ENCODE measurements around the gene GBP5. TPM values are rescaled to one million over a fixed set of nuclear protein-coding genes. Genes with fewer than 3 reads are reported as not detected.
"Not testable (repeated sequence)": the region's sequence is repeated elsewhere in the genome, so short reads cannot be mapped to it uniquely, and the experiment has no call there.

Gene GBP5, protein sequence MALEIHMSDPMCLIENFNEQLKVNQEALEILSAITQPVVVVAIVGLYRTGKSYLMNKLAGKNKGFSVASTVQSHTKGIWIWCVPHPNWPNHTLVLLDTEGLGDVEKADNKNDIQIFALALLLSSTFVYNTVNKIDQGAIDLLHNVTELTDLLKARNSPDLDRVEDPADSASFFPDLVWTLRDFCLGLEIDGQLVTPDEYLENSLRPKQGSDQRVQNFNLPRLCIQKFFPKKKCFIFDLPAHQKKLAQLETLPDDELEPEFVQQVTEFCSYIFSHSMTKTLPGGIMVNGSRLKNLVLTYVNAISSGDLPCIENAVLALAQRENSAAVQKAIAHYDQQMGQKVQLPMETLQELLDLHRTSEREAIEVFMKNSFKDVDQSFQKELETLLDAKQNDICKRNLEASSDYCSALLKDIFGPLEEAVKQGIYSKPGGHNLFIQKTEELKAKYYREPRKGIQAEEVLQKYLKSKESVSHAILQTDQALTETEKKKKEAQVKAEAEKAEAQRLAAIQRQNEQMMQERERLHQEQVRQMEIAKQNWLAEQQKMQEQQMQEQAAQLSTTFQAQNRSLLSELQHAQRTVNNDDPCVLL
- total RNA-seq (2013) = 98.7 TPM
- polyA plus RNA-seq = 10 to 100 TPM in 2 of 3 donors, 1 to 10 TPM in 1; 9.8 to 36.4 (median 16.9) TPM
- polyA minus RNA-seq = 22.2 and 80.7 TPM in 2 replicates
- total RNA-seq = 17.1 to 297 (median 80.1) reads per million in 11 experiments

GRCh38 chr1:89272269-89273041 lies at the start of gene GBP5:
Gene GBP5, minus strand, starts transcription at chr1:89272860. Its CDS starts 3,305 bp downstream, at chr1:89269555.
- DNase-seq = peak; percentile 61 to 71 (median 68)
- Histone ChIP-seq H3K27ac (ENCODE audit: low read depth in 1 of 2, low read length in 2 of 2) (peak within 1 kb of the TSS; percentile 50 to 84), H3K4me3 (replicated peaks in 1 of 3; ENCODE audit: low read depth in 2 of 3, low read length in 3 of 3) (peak within 1 kb of the TSS; percentile 58 to 94 (median 77)), H3K36me3 (replicated peaks in 1 of 2; ENCODE audit: control insufficient read depth in 1 of 2, insufficient read depth in 2 of 2, low read length in 2 of 2) (peaks cover 9 to 21% of the 10 kb centered on the region in 2 donors), H2AFZ (ENCODE audit: insufficient read depth, low read depth, low read length, poor library complexity, severe bottlenecking) (peak within 1 kb of the TSS; percentile 77), H3K4me2 (replicated peaks; ENCODE audit: extremely low read depth, low read length, poor library complexity, severe bottlenecking) (peak within 1 kb of the TSS; percentile 84), H3K4me1 (ENCODE audit: control insufficient read depth in 1 of 2, insufficient read depth in 2 of 2, low read length in 2 of 2) (peaks cover 38 to 58% of the 10 kb centered on the region in 2 donors), H3K9ac (ENCODE audit: insufficient read depth, low read length, poor library complexity, severe bottlenecking) (peak within 1 kb of the TSS; percentile 55)
- H3K9me3 Mint-ChIP-seq = peaks cover 0 to 12% (median 10%) of the 10 kb centered on the region in 7 donors
- peak within 1 kb of the TSS; percentile 93 to 98 for H3K4me3 Mint-ChIP-seq
- not testable (repeated sequence) for H3K27me3 ChIP-seq (ENCODE audit: control insufficient read depth in 2 of 2, insufficient read depth in 2 of 2, low read length in 2 of 2); H3K79me2 ChIP-seq (ENCODE audit: insufficient read depth, low read length); H3K9me3 ChIP-seq (replicated peaks in 1 of 2; ENCODE audit: control insufficient read depth in 1 of 2, insufficient read depth in 1 of 2, low read length in 2 of 2); H4K20me1 ChIP-seq (ENCODE audit: insufficient read depth, low read length); H3K27me3 Mint-ChIP-seq (ENCODE audit: low read depth in 3 of 3)
- peak within 1 kb of the TSS; percentile 89 to 97 (median 93) for H3K27ac Mint-ChIP-seq
- peaks cover 61% of the 10 kb centered on the region for H3K4me1 Mint-ChIP-seq
- intact Hi-C loops (cut with micrococcal nuclease) = loop anchor here in 1 of 2 donors (2.0 kb wide), 2 partner anchors 78 to 146 kb away; partner anchors contain the start of gene GBP2
- WGBS (ENCODE audit: insufficient coverage) = 5% methylated on average over 13 of the region's 16 CpGs
- H3K36me3 Mint-ChIP-seq = peaks cover 17 to 33% of the 10 kb centered on the region in 2 donors

DNA sequence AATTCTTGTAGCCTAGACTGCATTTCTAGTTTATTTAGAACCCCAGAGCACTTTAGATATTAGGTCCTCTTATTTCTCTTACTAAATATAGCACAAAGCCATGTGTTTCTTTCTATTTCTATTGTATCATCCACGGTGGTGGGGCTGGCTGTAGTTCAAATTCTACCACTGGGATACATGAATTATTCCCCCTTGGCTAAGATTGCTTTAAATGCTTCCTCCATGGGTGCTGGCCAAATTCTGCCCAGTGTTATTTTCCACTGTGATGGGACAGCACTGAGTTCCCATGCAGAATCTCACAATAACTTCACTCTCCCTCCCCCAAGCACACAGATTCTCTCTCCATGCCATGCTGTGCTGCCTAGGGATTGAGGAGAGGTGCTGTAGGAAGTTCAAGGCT lies 49.7 kb upstream of the GBP5 start:
- H3K4me2 ChIP-seq (replicated peaks; ENCODE audit: extremely low read depth, low read length, poor library complexity, severe bottlenecking) = no peak overlapping the region
- H3K9me3 Mint-ChIP-seq = peaks cover 8 to 31% (median 14%) of the 10 kb centered on the region in 7 donors
- no peaks in the 10 kb centered on the region for H4K20me1 ChIP-seq (ENCODE audit: insufficient read depth, low read length)
- H3K4me3 Mint-ChIP-seq = no peak overlapping the region
- H2AFZ ChIP-seq (ENCODE audit: insufficient read depth, low read depth, low read length, poor library complexity, severe bottlenecking) = no peak overlapping the region
- H3K4me1 ChIP-seq (ENCODE audit: control insufficient read depth in 1 of 2, insufficient read depth in 2 of 2, low read length in 2 of 2) = no peaks in the 10 kb centered on the region
- TF ChIP-seq, protein P1, sequence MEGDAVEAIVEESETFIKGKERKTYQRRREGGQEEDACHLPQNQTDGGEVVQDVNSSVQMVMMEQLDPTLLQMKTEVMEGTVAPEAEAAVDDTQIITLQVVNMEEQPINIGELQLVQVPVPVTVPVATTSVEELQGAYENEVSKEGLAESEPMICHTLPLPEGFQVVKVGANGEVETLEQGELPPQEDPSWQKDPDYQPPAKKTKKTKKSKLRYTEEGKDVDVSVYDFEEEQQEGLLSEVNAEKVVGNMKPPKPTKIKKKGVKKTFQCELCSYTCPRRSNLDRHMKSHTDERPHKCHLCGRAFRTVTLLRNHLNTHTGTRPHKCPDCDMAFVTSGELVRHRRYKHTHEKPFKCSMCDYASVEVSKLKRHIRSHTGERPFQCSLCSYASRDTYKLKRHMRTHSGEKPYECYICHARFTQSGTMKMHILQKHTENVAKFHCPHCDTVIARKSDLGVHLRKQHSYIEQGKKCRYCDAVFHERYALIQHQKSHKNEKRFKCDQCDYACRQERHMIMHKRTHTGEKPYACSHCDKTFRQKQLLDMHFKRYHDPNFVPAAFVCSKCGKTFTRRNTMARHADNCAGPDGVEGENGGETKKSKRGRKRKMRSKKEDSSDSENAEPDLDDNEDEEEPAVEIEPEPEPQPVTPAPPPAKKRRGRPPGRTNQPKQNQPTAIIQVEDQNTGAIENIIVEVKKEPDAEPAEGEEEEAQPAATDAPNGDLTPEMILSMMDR (IDR thresholded peaks at IDR 0.05) = no peak
- no peaks in the 10 kb centered on the region for H3K4me1 Mint-ChIP-seq
- H3K27ac Mint-ChIP-seq = no peak overlapping the region
- intact Hi-C loops (cut with micrococcal nuclease) = no loop called here
- H3K9ac ChIP-seq (ENCODE audit: insufficient read depth, low read length, poor library complexity, severe bottlenecking) = no peak overlapping the region
- no peaks in the 10 kb centered on the region for H3K27me3 ChIP-seq (ENCODE audit: control insufficient read depth in 2 of 2, insufficient read depth in 2 of 2, low read length in 2 of 2)
- peaks cover 0 to 2% of the 10 kb centered on the region in 2 donors for H3K36me3 Mint-ChIP-seq
- WGBS (ENCODE audit: insufficient coverage) = no CpG with 5 or more reads among the region's 1 CpG
- H3K36me3 ChIP-seq (replicated peaks in 1 of 2; ENCODE audit: control insufficient read depth in 1 of 2, insufficient read depth in 2 of 2, low read length in 2 of 2) = no peaks in the 10 kb centered on the region
- H3K4me3 ChIP-seq (replicated peaks in 1 of 3; ENCODE audit: low read depth in 2 of 3, low read length in 3 of 3) = no peak overlapping the region
- H3K9me3 ChIP-seq (replicated peaks in 1 of 2; ENCODE audit: control insufficient read depth in 1 of 2, insufficient read depth in 1 of 2, low read length in 2 of 2) = peaks cover 0 to 10% of the 10 kb centered on the region in 2 donors
- no peaks in the 10 kb centered on the region for H3K79me2 ChIP-seq (ENCODE audit: insufficient read depth, low read length)
- no peaks in the 10 kb centered on the region for H3K27me3 Mint-ChIP-seq (ENCODE audit: low read depth in 3 of 3)
- DNase-seq = no peak
- no peak overlapping the region for H3K27ac ChIP-seq (ENCODE audit: low read depth in 1 of 2, low read length in 2 of 2)

Data from CD14-positive monocyte (primary cell).